Activated naive CD4-positive, alpha-beta T cell (primary cell): ENCODE results near the gene FHAD1.
"Not testable (repeated sequence)": the region's sequence is repeated elsewhere in the genome, so short reads cannot be mapped to it uniquely, and the experiment has no call there.

ENCODE experiments used
- DNase-seq, 4 experiments: peaks; one replicate each; lab custom pipeline; 2025; lab: John Stamatoyannopoulos, UW

Gene FHAD1

GRCh38 chr1:15305468-15305770 lies 58.4 kb downstream of the FHAD1 start:
- no peak for DNase-seq

- not testable (repeated sequence) for DNase-seq
These were observed 59.3 kb downstream of the FHAD1 start for GRCh38 chr1:15306352-15306751.

- no peak for DNase-seq
These were observed 61.1 kb downstream of the FHAD1 start for GRCh38 chr1:15308135-15308534.

- DNase-seq: no peak
These were observed 61.6 kb downstream of the FHAD1 start for GRCh38 chr1:15308621-15309027.

DNA sequence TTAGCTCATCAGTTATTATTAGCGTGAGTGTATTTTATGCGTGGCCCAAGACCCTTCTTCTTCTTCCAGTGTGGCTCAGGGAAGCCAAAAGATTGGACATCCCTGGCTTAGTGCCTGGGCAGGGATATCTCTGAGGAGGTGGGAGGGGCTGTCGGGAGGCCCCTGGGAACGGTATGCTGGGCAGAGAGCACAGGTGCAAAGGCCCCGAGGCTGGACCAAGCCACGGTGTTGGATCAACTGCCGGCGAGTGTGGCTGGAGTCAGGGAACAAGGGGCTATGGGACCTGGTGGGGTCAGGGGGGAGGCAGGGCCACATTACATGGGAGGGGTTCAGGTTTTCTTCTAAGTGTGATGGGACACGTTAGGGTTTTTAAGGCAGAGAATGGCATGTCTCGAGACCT lies 62.7 kb downstream of the FHAD1 start:
- DNase-seq: no peak

- no peak for DNase-seq
These were observed 63.5 kb downstream of the FHAD1 start for GRCh38 chr1:15310544-15310943.

DNA sequence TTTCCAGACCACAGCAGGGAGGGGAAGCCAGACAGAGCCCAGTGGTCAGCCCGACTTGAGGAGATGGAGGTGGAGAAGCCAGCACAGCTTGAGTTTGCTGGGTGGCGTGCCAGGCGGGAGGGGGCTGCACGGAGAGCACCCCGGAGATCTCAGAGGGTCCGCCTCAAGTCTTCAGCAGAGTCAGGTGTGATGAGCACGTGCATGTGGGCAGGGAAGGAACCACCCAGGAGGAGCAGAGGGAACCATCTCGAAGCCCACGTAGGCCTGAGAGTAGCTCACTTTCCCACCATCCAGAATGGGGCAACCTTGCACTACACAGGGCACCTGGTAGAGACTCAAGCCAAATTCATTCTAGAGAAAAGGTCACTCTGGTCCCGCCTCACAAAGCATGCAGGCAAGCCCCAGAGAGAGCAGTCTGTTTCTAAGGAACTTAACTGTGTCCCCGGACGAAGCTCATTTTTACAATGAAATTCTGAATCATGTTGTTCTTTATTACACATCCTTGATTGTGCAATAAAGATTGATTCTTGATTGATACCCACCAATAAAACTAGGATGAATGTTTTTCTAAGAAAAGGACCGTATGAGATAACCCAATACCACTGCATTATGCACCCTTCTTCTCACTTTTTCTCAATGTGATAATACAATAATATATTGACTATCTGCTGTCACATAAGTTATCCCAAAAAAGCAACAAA lies 64.2 kb downstream of the FHAD1 start:
- DNase-seq: no peak

GRCh38 chr1:15311880-15312279 lies 64.9 kb downstream of the FHAD1 start:
- DNase-seq: no peak

GRCh38 chr1:15312626-15313411 lies 65.8 kb downstream of the FHAD1 start:
- DNase-seq: no peak

- no peak for DNase-seq
These were observed 67.6 kb downstream of the FHAD1 start for GRCh38 chr1:15314328-15315281.

DNA sequence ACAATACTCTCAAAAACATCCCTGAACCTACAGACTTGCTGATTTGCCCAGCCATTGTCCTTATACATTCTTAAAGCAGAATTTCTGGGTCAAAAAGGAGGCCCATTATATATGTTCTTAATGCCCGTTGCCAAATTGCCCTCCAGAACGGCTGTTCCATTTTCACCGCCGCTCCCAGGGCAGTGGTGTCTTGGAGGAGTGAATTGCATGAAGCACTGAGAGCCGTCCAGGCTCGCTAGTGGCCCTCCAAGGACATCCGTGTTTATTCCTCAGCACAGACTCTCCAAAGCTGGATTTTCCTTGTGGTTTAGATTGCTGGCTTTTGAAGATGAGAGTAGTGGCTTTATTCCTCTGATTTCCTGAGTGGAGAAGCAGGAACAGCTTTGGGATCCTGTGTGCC lies 68.8 kb downstream of the FHAD1 start:
- no peak for DNase-seq

DNA sequence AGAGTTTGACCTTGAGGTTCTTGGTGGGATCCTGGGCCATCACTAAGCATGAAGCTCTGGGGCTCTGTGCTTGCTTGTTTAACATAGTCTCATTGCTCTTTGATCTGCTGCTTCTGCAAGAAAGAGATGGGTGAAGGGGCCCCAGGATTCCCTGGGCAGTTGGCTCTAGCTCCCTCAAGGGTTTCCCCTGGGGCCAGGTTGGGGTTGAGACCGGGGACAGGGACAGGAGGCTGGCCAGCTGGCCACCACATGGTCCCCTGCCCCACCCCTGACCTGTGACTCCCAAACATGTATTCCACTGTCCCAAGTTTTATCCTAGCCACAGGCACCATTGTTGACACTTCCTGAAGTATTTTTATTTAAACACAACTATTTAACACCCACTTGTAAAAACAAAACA lies 69.5 kb downstream of the FHAD1 start:
- DNase-seq: no peak

GRCh38 chr1:15320267-15320666 lies 73.2 kb downstream of the FHAD1 start:
- DNase-seq: no peak

DNA sequence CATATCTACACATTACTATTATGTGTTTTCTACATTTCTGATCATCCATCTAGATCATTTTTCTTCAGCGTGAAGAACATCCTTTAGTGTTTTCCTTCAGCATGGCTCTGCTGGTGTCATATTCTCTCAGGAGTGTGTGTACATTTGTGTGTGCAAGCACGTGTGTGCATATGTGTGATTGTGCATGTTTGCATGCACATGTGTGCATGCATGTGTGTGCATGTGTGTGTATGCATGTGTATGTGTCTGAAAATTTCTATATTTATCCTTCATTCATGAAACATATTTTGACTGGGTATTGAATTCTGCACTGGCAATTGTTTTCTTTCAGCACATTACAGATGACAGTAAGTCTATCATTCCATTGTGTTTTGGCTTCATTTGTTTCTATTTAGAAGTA lies 74.6 kb downstream of the FHAD1 start:
- DNase-seq: no peak

DNA sequence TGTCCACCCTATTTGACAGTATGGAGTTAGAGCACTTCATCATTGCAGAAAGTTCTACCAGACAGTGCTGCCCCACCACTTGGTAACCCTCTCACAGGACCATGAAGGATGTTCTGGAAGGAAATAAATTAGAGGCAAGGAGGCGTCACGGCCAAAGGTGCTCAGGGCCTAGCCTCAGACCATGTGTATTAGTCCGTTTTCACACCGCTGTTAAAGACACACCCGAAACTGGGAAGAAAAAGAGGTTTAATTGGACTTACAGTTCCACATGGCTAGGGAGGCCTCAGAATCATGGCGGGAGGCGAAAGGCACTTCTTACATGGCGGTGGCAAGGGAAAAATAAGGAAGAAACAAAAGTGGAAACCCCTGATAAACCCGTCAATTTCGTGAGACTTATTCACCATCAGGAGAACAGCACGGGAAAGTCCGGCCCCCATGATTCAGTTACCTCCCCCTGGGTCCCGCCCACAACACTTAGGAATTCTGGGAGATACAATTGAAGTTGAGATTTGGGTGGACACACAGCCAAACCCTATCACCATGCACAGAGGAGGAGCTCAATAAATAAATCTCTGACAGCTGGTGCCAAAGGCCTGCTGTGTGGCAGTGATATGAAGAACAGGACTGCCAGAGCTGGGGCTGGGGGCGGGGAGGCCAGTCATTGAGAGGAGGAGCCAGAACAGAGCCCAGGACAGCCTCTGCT lies 75.8 kb downstream of the FHAD1 start:
- DNase-seq: no peak

GRCh38 chr1:15323351-15323988 lies 76.4 kb downstream of the FHAD1 start:
- peak; percentile 31 to 60 (median 43) for DNase-seq

DNA sequence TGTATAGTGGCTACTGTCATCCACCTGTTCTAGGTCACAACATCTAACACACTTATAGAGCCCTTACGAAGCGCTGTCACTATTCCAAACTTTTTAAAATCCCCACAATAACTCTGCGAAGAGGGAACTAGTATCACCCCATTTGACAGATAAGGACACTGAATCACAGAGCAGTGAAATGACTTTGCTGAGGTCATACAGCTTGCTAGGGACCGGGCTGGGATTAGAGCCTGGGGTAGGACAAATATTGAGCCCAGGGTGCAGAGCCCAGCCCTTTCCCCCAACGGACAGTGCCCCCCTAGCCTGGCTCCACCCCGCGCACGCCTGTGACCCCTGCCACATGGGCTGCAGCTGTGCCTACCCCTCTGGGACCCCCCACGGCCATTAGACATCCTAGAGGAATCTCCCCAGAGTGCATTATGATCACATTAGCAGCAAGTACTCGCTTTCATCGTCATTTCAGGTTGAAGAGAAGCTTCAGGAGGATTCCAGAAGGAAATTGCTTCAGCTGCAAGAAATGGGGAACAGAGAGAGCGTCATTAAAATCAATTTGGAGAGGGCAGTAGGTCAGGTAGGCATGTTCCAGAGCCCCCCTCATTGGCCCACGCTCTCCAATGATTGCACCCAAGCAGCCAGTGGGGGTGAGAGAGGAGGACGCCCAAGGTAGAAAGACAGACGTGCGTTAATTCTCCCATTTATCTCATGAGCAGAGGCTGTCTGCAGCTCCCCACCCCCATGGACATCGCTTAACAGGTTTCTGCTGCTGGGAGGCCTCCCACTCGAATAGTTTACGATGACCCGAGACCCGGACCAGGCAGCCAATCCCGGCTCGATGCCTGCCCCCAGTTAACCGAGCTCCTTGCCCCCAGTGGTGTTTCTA lies 77.2 kb downstream of the FHAD1 start:
- DNase-seq: no peak

- DNase-seq: no peak
These were observed 77.9 kb downstream of the FHAD1 start for GRCh38 chr1:15324869-15325335.

GRCh38 chr1:15325375-15326085 lies 78.5 kb downstream of the FHAD1 start:
- DNase-seq: no peak
